ENCODE results near the gene TTC39B.

The TTC39B gene

DNA sequence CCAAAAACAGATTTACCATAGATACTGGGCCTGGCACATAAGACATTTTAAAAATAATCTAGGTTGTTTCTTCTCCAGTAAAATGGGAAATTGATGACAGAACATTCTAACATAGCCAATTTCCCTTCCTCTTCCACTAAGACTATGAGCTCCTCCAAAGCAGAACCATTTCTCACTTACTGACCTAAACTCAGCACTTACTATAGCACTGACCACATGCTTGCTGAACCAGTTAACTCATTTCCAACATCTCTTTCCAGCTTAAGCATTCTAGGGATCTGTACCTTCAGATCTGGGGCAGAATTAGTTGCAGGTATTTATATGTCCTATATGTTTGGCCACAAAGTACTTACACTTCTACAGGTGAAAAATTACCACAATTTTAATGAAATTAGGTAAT is 58.9 kb downstream of the TTC39B start:
- TF ChIP-seq, protein P1, sequence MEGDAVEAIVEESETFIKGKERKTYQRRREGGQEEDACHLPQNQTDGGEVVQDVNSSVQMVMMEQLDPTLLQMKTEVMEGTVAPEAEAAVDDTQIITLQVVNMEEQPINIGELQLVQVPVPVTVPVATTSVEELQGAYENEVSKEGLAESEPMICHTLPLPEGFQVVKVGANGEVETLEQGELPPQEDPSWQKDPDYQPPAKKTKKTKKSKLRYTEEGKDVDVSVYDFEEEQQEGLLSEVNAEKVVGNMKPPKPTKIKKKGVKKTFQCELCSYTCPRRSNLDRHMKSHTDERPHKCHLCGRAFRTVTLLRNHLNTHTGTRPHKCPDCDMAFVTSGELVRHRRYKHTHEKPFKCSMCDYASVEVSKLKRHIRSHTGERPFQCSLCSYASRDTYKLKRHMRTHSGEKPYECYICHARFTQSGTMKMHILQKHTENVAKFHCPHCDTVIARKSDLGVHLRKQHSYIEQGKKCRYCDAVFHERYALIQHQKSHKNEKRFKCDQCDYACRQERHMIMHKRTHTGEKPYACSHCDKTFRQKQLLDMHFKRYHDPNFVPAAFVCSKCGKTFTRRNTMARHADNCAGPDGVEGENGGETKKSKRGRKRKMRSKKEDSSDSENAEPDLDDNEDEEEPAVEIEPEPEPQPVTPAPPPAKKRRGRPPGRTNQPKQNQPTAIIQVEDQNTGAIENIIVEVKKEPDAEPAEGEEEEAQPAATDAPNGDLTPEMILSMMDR (conservative IDR thresholded peaks at IDR 0.05): no peak
- H3K27ac ChIP-seq: no peak overlapping the region

DNA sequence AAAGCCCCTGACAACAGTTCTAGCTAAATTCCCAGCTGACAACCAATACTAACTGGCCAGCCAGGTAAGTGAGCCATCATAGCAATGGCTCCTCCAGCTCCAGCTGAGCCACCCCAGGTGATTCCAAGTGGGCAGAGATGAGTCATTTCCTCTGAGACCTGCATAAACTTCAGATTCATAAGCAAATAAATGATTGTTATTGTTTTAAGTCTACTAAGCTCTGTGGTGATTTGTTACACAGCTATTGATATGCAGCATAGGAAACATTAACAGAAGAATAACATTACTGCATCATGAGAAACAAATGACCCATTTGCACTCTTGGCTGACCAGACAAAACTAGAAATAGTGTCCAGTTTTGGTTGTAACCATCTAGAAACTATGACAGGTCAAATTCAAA is 60.3 kb downstream of the TTC39B start:
- no peak overlapping the region for H3K27ac ChIP-seq
- TF ChIP-seq, protein P1 (conservative IDR thresholded peaks at IDR 0.05): no peak

DNA sequence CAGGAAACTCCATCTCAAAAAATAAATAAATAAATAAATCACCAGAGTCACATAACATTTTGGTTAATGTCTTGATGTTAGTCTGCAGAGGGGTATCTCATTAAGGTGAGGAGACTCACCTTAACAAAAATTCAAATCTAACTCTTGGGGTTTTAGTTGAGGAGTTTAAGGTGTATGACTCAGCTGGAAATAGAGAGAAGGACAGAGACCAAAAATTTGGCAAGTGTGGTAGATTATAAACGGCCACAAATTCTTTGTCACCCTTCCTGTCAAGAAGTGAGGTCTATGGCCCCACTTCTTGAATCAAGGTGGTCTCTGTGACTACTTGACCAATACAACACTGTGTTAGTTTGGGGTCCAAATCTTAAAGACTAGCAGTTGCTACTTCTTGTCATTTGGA is 60.8 kb downstream of the TTC39B start:
- H3K27ac ChIP-seq: no peak overlapping the region
- TF ChIP-seq, protein P1 (conservative IDR thresholded peaks at IDR 0.05): no peak

DNA sequence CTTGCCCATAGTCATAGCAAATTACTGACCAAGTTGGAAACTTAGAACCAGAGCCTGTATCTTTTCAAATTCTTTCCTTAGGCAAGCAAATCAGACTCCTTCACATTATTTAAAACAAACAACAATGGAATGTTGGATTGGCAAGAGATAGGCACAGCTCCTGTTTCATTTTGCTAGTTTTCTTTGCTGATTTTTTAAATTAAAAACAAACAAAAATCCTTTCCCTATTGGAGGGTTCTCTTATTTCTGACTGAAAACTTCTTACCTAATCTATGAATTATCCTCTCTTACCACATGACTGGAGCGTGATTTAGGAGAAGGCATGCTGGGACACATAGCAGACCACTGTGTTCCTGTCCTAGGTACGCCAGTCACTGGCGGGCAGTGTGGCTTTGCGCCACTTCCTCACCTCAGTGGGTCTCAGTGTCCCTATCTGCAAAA is 63.0 kb downstream of the TTC39B start:
- TF ChIP-seq, protein P1 (conservative IDR thresholded peaks at IDR 0.05): no peak
- no peak overlapping the region for H3K27ac ChIP-seq

DNA sequence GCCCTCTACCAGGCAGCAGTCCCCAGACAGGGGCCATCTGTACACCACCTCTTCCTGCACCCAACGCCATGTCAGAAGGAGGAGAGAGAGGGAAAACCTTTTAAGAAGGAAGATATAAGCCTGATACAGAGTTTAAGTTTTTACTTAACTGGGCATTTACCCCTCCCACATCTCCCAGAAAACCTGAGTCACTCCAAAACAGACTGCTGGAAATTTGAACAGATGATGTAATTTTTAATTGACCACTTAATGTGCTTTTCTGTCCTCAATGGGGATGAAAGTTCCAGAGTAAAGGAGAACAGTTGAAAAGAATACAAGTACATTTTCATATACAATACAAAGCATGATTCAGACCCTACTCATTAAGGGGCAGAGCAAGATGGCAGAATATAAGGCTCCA is 63.9 kb downstream of the TTC39B start:
- H3K27ac ChIP-seq: no peak overlapping the region
- TF ChIP-seq, protein P1 (conservative IDR thresholded peaks at IDR 0.05): no peak

DNA sequence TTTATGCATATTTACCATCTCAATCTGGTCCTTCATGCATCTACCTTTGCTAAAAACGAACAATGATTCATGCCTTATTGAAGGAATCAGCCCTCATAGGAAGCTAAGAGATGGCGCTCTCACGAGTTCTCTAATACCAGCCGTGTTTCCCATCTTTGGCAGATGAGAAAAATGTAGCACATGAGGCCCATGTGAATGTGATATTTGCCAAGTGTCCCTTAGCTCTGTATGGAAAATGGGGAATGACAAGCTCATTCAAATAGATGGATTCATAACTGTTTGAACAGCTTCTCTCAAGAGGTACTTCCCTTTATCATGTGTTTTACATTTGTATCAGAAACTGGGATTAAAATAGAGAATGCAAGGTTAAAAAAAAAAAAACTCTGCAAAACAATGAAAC is 66.1 kb downstream of the TTC39B start:
- no peak overlapping the region for H3K27ac ChIP-seq
- TF ChIP-seq, protein P1 (conservative IDR thresholded peaks at IDR 0.05): no peak

DNA sequence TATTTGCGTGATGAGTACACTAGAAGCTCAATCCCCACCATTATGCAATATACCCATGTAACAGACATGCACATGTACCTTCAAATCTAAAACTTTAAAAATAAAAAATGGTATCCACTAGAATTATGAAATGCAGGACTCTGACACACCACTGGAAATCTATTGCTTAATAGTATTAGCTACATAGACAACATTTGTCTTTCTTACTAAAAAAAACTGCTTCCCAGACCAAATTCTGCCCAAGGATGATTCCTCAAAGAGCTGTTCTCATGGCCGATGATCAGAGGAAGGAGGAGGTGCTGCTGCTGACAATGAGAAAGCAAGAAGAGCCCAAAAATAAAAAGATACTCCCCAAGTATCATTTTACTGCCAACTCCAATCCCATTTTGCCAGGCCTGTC is 67.2 kb downstream of the TTC39B start:
- TF ChIP-seq, protein P1 (conservative IDR thresholded peaks at IDR 0.05): no peak
- H3K27ac ChIP-seq: no peak overlapping the region

DNA sequence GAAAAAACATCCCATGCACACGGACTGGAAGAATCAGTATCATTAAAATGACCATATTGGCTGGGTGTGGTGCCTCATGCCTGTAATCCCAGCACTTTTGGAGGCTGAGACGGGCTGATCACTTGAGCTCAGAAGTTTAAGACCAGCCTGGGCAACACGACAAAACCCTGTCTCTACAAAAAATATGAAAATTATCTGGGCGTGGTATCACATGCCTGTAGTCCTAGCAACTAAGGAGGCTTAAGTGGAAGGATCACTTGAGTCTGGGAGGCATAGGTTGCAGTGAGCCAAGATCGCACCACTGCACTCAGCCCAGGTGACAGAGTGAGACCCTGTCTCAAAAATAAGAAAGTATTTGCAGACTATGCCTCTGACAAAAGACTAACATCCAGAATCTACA is 68.4 kb downstream of the TTC39B start:
- TF ChIP-seq, protein P1 (conservative IDR thresholded peaks at IDR 0.05): no peak
- no peak overlapping the region for H3K27ac ChIP-seq
